Measurements from ENCODE around the gene SLC12A3.

The SLC12A3 gene

DNA sequence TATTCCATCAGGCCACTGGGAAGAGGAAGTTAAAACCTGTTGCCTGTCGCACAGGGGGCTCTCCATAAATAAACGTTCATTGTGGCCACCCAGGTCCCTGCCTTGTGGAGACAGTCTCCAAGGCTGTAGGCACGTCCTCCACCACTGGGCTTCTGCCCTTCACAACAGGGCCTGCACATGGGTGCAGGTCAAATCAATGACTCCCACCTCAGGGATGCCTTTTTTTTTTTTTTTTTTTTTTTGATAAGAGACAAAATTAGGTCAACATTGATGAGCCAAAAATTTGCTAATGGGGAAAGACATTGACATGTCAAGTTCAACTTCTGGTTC is 12.6 kb upstream of the SLC12A3 start:
- no peak for DNase-seq (ENCODE audit: low read depth)
- TF ChIP-seq, protein P1, sequence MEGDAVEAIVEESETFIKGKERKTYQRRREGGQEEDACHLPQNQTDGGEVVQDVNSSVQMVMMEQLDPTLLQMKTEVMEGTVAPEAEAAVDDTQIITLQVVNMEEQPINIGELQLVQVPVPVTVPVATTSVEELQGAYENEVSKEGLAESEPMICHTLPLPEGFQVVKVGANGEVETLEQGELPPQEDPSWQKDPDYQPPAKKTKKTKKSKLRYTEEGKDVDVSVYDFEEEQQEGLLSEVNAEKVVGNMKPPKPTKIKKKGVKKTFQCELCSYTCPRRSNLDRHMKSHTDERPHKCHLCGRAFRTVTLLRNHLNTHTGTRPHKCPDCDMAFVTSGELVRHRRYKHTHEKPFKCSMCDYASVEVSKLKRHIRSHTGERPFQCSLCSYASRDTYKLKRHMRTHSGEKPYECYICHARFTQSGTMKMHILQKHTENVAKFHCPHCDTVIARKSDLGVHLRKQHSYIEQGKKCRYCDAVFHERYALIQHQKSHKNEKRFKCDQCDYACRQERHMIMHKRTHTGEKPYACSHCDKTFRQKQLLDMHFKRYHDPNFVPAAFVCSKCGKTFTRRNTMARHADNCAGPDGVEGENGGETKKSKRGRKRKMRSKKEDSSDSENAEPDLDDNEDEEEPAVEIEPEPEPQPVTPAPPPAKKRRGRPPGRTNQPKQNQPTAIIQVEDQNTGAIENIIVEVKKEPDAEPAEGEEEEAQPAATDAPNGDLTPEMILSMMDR (conservative IDR thresholded peaks at IDR 0.05; ENCODE audit: control insufficient read depth, insufficient read depth, low read depth, low read length): no peak
- no peak overlapping the region for H3K4me3 ChIP-seq (ENCODE audit: control insufficient read depth, low read depth, low read length)

DNA sequence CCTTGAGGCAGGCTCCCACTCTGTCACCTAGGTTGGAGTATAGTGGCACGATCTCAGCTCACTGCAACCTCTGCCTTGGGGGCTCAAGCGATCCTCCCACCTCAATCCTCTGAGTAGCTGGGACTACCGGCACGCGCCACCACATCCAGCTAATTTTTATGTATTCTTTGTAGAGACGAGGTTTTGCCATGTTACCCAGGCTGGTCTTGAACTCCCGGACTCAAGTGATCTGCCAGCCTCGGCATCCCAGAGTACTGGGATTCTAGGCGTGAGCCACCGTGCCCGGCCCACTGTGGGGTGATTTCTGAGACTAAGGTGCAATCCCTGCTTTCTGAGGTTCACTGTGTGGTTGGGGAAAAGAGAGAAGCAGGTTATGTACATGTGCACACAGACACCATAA is 12.0 kb upstream of the SLC12A3 start:
- H3K4me3 ChIP-seq (ENCODE audit: control insufficient read depth, low read depth, low read length): no peak overlapping the region
- TF ChIP-seq, protein P1 (conservative IDR thresholded peaks at IDR 0.05; ENCODE audit: control insufficient read depth, insufficient read depth, low read depth, low read length): no peak
- no peak for DNase-seq (ENCODE audit: low read depth)

DNA sequence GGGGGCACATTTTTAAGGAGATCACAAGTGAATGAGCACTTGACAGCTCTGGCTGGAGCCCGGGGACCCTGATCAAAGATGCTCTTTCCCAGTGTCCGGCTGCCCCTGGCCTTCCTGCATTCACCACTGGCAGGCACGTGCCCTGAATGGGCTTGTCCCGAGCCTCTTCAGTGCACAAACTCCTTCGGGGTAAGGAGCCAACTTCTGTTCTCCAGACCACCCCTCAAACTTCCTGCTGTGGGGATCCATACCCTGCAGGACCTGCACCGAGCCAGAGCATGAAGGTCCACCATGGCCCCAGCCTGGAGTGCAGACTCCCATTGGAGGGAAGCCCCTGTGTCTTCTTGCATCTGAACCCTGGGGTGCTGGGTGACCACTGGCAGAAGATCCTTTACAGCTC is 9.8 kb upstream of the SLC12A3 start:
- no peak overlapping the region for H3K4me3 ChIP-seq (ENCODE audit: control insufficient read depth, low read depth, low read length)
- TF ChIP-seq, protein P1 (conservative IDR thresholded peaks at IDR 0.05; ENCODE audit: control insufficient read depth, insufficient read depth, low read depth, low read length): no peak
- no peak for DNase-seq (ENCODE audit: low read depth)

DNA sequence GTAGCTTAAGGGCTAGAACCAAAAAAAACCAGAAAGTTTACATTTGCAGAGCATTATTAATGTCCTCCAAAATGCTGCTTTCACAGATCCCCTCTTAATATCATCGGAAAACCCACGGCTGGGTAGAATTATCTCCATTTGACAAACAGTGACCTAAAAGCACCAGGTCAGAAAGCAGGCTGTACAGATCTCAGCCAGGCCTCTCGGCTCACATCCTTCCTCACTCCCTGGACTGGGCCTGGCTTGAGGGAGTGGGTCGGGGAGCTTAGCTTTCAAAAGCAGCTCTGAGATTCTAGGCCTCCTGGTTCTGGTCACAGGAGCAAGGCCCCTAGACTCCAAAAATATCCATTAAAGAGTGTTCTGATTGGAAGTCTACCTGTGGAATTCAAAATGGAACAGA is 9.1 kb upstream of the SLC12A3 start:
- no peak for DNase-seq (ENCODE audit: low read depth)
- no peak overlapping the region for H3K4me3 ChIP-seq (ENCODE audit: control insufficient read depth, low read depth, low read length)
- TF ChIP-seq, protein P1 (conservative IDR thresholded peaks at IDR 0.05; ENCODE audit: control insufficient read depth, insufficient read depth, low read depth, low read length): no peak

DNA sequence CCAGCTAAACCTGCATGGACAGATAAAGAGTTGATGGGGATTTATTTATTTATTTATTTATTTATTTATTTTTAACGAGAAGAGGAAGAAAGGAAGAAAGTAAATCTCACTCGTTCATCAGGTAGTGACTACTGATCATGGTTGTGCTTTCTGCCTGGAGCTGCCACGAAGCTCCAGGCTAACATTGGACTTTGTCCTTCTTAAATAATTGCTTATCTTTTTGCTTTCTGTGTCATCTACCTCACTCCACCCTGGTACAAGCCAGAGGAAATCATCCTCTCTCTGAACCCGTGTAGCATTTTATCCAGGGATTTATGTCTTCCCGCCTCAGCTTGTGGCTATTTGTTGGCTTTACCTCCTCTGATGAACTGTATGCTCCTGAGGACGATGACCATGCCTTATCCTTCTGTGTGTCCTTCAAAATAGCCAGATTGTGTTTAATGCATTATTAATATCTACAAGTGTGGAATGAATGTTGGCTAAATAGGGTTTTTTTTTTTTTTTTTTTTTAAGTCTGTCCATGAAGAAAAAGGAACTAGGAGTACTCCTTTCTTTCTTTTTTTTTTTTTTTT is 8.0 kb upstream of the SLC12A3 start:
- TF ChIP-seq, protein P1 (conservative IDR thresholded peaks at IDR 0.05; ENCODE audit: control insufficient read depth, insufficient read depth, low read depth, low read length): no peak
- H3K4me3 ChIP-seq (ENCODE audit: control insufficient read depth, low read depth, low read length): no peak overlapping the region
- DNase-seq (ENCODE audit: low read depth): no peak

DNA sequence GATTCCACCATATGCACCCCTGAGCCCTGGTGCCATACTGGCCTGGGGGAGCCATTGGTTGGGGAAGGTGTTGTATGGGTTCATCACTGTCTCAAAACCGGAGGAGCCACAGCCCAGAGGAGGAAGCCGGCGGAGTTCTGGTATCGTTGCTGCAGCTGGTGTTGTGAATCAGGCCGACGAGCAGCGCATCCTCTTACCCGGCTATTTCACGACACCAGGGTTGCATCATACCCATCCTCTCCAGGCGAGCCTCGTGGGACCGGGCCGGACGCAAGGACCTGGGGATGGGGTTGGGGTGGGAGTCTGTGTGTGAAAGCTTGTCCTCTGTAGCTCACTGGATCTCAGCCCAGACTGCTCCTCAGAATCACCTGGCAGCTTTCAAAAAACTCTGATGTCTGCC is 6.6 kb upstream of the SLC12A3 start:
- H3K4me3 ChIP-seq (ENCODE audit: control insufficient read depth, low read depth, low read length): no peak overlapping the region
- TF ChIP-seq, protein P1 (conservative IDR thresholded peaks at IDR 0.05; ENCODE audit: control insufficient read depth, insufficient read depth, low read depth, low read length): no peak
- no peak for DNase-seq (ENCODE audit: low read depth)

DNA sequence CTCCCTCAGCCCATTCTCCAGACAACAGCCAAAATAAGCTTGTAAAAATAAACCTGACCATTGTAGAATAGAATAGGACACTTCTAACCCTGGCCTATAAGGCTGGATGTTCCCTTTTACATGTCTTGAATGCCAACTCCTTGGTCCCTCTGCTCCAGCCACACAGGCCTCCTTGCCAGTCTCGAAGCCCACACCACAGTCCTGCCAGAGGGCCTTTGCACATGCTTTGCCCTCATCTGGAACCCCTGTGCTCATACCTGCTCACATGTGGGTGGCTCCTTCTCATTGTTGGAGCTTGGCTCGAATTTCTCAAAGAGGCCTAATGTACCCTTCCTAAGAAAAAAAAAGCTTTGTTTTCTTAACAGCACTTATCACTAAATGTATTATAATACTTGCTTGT is 5.4 kb upstream of the SLC12A3 start:
- no peak for DNase-seq (ENCODE audit: low read depth)
- TF ChIP-seq, protein P1 (conservative IDR thresholded peaks at IDR 0.05; ENCODE audit: control insufficient read depth, insufficient read depth, low read depth, low read length): no peak
- H3K4me3 ChIP-seq (ENCODE audit: control insufficient read depth, low read depth, low read length): no peak overlapping the region

All from fibroblast of mammary gland (primary cell).